HCT116 (cell line): ENCODE data around the gene EEF1B2. TPM values are rescaled to one million over a fixed set of nuclear protein-coding genes. Genes with fewer than 3 reads are reported as not detected.

Source experiments
- ATAC-seq: fragments of 200-7000 bp; cut with Tn5 transposase; 2 replicates; pipeline ENCODE4 v1.9.1; 2020; ENCODE audit warnings: mild to moderate bottlenecking, moderate library complexity
- BruUV-seq: library from RNA; stranded (reverse); fragments of 400-500 nt; replicated peaks from 2 replicates; lab custom pipeline; 2021; lab: Mats Ljungman, UMichigan
- CTCF ChIA-PET: fragments of 300-600 bp; sonication (Branson Sonifier 250); formaldehyde crosslinking; loops from one replicate; lab custom pipeline; 2021; ENCODE audit warnings: antibody characterized with exemption; lab: Charles Lee
- POLR2A ChIA-PET: fragments of 300-600, 350-600 bp; sonication (Branson Sonifier 250); formaldehyde crosslinking; loops from one replicate; lab custom pipeline; 2021; ENCODE audit warnings: antibody characterized with exemption; lab: Charles Lee
- RAD21 ChIA-PET, 2 experiments: fragments of 300-600 bp; sonication (Branson Sonifier 250); formaldehyde crosslinking; loops; one replicate each; lab custom pipeline; 2023; ENCODE audit warnings: low total read pairs in 2 of 2; ENCODE audit not compliant: uncharacterized antibody in 2 of 2, unreplicated experiment in 2 of 2, low non-redundant PET in 1 of 2; lab: Charles Lee
- DNase-seq: peaks from one replicate; pipeline ENCODE4 v3.0.0-alpha.2; 2010; ENCODE audit warnings: low read depth, low spot score
- H2AFZ ChIP-seq: fragments of 200-600 bp; shearing (Covaris generic), sonication (generic); 2 replicates; pipeline ENCODE4 v1.6.1; 2017; ENCODE audit warnings: low read depth, mixed run types, mixed read lengths, antibody characterized with exemption, low read length; ENCODE audit not compliant: poor library complexity, severe bottlenecking
- H3K27ac ChIP-seq: 2 replicates; pipeline ENCODE4 v1.5.1; 2012; ENCODE audit warnings: low read depth, low read length
- H3K27me3 ChIP-seq: fragments of 200-600 bp; sonication (generic); 2 replicates; pipeline ENCODE4 v1.6.1; 2016; ENCODE audit warnings: mixed run types, low read length, mixed read lengths; ENCODE audit not compliant: insufficient read depth
- H3K36me3 ChIP-seq, 2 experiments: fragments of 200-500 bp in 1 of 2; fragments of 200-600 bp in 1 of 2; sonication (Bioruptor generic) in 1 of 2; sonication (generic) in 1 of 2; 2 replicates each; pipeline versions ENCODE4 v1.5.1 to v1.6.1; 2014 to 2016; ENCODE audit warnings: low read length in 2 of 2, inconsistent platforms in 1 of 2, mixed read lengths in 1 of 2, mixed run types in 1 of 2; ENCODE audit not compliant: insufficient read depth in 2 of 2, control insufficient read depth in 1 of 2
- H3K4me1 ChIP-seq, 2 experiments: fragments of 200-600 bp in 1 of 2; sonication (generic) in 1 of 2; 2 replicates each; pipeline versions ENCODE4 v1.5.1 to v1.6.1; 2012 to 2017; ENCODE audit warnings: low read length in 2 of 2, inconsistent platforms in 1 of 2, mild to moderate bottlenecking in 1 of 2, mixed read lengths in 1 of 2, mixed run types in 1 of 2, moderate library complexity in 1 of 2; ENCODE audit not compliant: insufficient read depth in 2 of 2, control insufficient read depth in 1 of 2
- H3K4me2 ChIP-seq: fragments of 200-600 bp; sonication (generic); 2 replicates; pipeline ENCODE4 v1.6.1; 2017; ENCODE audit warnings: mixed run types, low read length, mixed read lengths
- H3K4me3 ChIP-seq, 2 experiments: fragments of 200-600 bp in 1 of 2; sonication (generic) in 1 of 2; replicated peaks in 1 of 2; 2 replicates each; pipeline ENCODE4 v1.5.1; 2011 to 2016; ENCODE audit warnings: low read length in 2 of 2, control low read depth in 1 of 2, low read depth in 1 of 2, mild to moderate bottlenecking in 1 of 2, mixed read lengths in 1 of 2, mixed run types in 1 of 2
- H3K79me2 ChIP-seq: fragments of 200-600 bp; sonication (generic); 2 replicates; pipeline ENCODE4 v1.6.1; 2017; ENCODE audit warnings: mild to moderate bottlenecking, mixed run types, low read length, moderate library complexity, mixed read lengths; ENCODE audit not compliant: insufficient read depth
- H3K9ac ChIP-seq: fragments of 200-600 bp; sonication (generic); 2 replicates; pipeline ENCODE4 v1.6.1; 2016; ENCODE audit warnings: low read length, mixed read lengths
- H3K9me2 ChIP-seq: fragments of 200-600 bp; sonication (generic), shearing (Covaris generic); 2 replicates; pipeline ENCODE4 v1.6.1; 2017; ENCODE audit warnings: mixed run types, mild to moderate bottlenecking, moderate library complexity; ENCODE audit not compliant: insufficient read depth
- H3K9me3 ChIP-seq, 2 experiments: fragments of 200-500 bp in 1 of 2; fragments of 200-600 bp in 1 of 2; sonication (Bioruptor generic) in 1 of 2; sonication (generic) in 1 of 2; 2 replicates each; pipeline ENCODE4 v1.6.1; 2014 to 2017; ENCODE audit warnings: low read length in 2 of 2, mixed read lengths in 2 of 2, inconsistent platforms in 1 of 2, low read depth in 1 of 2, mild to moderate bottlenecking in 1 of 2, mixed run types in 1 of 2, moderate library complexity in 1 of 2; ENCODE audit not compliant: control insufficient read depth in 1 of 2, insufficient read depth in 1 of 2
- H4K20me1 ChIP-seq: fragments of 200-600 bp; sonication (generic), shearing (Covaris generic); 2 replicates; pipeline ENCODE4 v1.6.1; 2017; ENCODE audit warnings: mixed run types, mild to moderate bottlenecking, moderate library complexity; ENCODE audit not compliant: insufficient read depth
- CBX3 ChIP-seq: IDR thresholded peaks from 2 replicates; pipeline ENCODE4 v1.6.1; 2012; ENCODE audit warnings: low read depth
- CEBPB ChIP-seq: IDR thresholded peaks from 2 replicates; pipeline ENCODE4 v1.6.1; 2012; ENCODE audit warnings: low read depth
- EGR1 ChIP-seq: IDR thresholded peaks from 2 replicates; pipeline ENCODE4 v1.6.1; 2012; ENCODE audit warnings: low read depth
- ELF1 ChIP-seq: IDR thresholded peaks from 2 replicates; pipeline ENCODE4 v1.6.1; 2012; ENCODE audit warnings: low read depth, borderline replicate concordance
- EZH2 ChIP-seq: fragments of 200-600 bp; sonication (generic); IDR thresholded peaks from 2 replicates; pipeline ENCODE4 v1.6.1; 2017; ENCODE audit warnings: antibody characterized with exemption, mixed run types
- EZH2phosphoT487 ChIP-seq: fragments of 200-600 bp; IDR thresholded peaks from 2 replicates; pipeline ENCODE4 v1.6.1; 2018; ENCODE audit warnings: antibody characterized with exemption, borderline replicate concordance
- FOSL1 ChIP-seq: IDR thresholded peaks from 2 replicates; pipeline ENCODE4 v1.6.1; 2012; ENCODE audit warnings: low read depth
- JUND ChIP-seq: IDR thresholded peaks from 2 replicates; pipeline ENCODE4 v1.6.1; 2012
- POLR2AphosphoS5 ChIP-seq: IDR thresholded peaks from 2 replicates; pipeline ENCODE4 v1.6.1; 2011; ENCODE audit warnings: mild to moderate bottlenecking, low read depth, low read length, moderate library complexity
- RAD21 ChIP-seq: IDR thresholded peaks from 2 replicates; pipeline ENCODE4 v1.6.1; 2012; ENCODE audit warnings: low read depth, mild to moderate bottlenecking
- SIN3A ChIP-seq: IDR thresholded peaks from 2 replicates; pipeline ENCODE4 v1.6.1; 2012; ENCODE audit warnings: low read depth
- SP1 ChIP-seq: IDR thresholded peaks from 2 replicates; pipeline ENCODE4 v1.6.1; 2012; ENCODE audit warnings: low read depth
- SRF ChIP-seq: IDR thresholded peaks from 2 replicates; pipeline ENCODE4 v1.6.1; 2012; ENCODE audit warnings: low read depth
- TCF7L2 ChIP-seq: IDR thresholded peaks from 2 replicates; pipeline ENCODE4 v1.7.0; 2011; ENCODE audit warnings: borderline replicate concordance, inconsistent platforms; ENCODE audit not compliant: insufficient read depth, insufficient read length; ENCODE audit errors: extremely low read depth
- YY1 ChIP-seq: IDR thresholded peaks from 2 replicates; pipeline ENCODE4 v1.6.1; 2011; ENCODE audit warnings: low read length, low read depth, moderate library complexity, mild to moderate bottlenecking; ENCODE audit not compliant: insufficient replicate concordance; ENCODE audit errors: extremely low read depth
- ZNF274 ChIP-seq: fragments of 200-500 bp; sonication (Bioruptor generic); IDR thresholded peaks from 2 replicates; pipeline ENCODE4 v1.6.1; 2014; ENCODE audit warnings: mild to moderate bottlenecking, low read depth, low read length, inconsistent platforms
- intact Hi-C: fragments of 100-400 bp; cut with micrococcal nuclease; formaldehyde crosslinking; loops from 2 replicates; pipeline ENCODE4 v1.10.0; 2022
- total RNA-seq: library from RNA; stranded (reverse); gene quantifications from one replicate; pipeline ENCODE4 v1.2.1, GENCODE V29; 2021; ENCODE audit not compliant: unreplicated experiment
- TF ChIP-seq, protein P1 (sequence below), 3 experiments: fragments of 200-600 bp in 1 of 3; sonication (generic) in 1 of 3; IDR thresholded peaks in 2 of 3; conservative IDR thresholded peaks in 1 of 3; 2 replicates each; pipeline ENCODE4 v1.5.1; 2012 to 2017; ENCODE audit warnings: low read depth in 2 of 3, low read length in 2 of 3, antibody characterized with exemption in 1 of 3, borderline replicate concordance in 1 of 3, control low read depth in 1 of 3, mild to moderate bottlenecking in 1 of 3, mixed read lengths in 1 of 3, mixed run types in 1 of 3, moderate library complexity in 1 of 3; ENCODE audit not compliant: insufficient read depth in 1 of 3
- TF ChIP-seq, protein P2 (sequence below): IDR thresholded peaks from 2 replicates; pipeline ENCODE4 v1.6.1; 2012
- TF ChIP-seq, protein P3 (sequence below): IDR thresholded peaks from 2 replicates; pipeline ENCODE4 v1.6.1; 2012
- TF ChIP-seq, protein P4 (sequence below): IDR thresholded peaks from 2 replicates; pipeline ENCODE4 v1.6.1; 2011; ENCODE audit warnings: mild to moderate bottlenecking, low read length, moderate library complexity; ENCODE audit not compliant: insufficient replicate concordance; ENCODE audit errors: extremely low read depth

The EEF1B2 gene
- total RNA-seq, 1 experiment from 2014 or later: 985 TPM

DNA sequence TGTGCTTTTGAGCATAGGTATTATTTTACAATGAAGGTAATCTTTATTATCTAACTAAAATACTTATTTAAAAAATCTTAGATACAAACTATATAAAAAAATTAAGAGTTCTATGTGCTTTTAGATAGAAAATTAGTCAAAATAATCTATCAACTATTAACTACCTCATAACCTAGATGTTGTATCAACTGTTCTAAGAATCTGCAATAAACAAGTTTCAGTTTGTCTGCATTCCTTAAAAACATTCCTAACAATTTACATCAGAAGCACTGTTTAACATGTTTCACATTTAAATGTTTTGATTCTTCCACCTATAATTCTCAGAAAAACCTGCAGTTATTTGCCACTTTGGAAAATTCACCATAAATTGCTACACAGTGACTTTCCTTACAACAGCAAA, 33.8 kb upstream of the EEF1B2 start:
- no peaks in the 10 kb centered on the region for H3K9me3 ChIP-seq
- H2AFZ ChIP-seq: no peak overlapping the region
- peaks cover 4% of the 10 kb centered on the region; the same call in 1 of the 2 replicates for H4K20me1 ChIP-seq
- intact Hi-C loops: no loop called here
- H3K36me3 ChIP-seq: peaks cover 8 to 45% of the 10 kb centered on the region in 2 experiments
- no peaks in the 10 kb centered on the region for H3K4me1 ChIP-seq
- no peaks in the 10 kb centered on the region for H3K79me2 ChIP-seq
- no peak for TF ChIP-seq CBX3
- no peak for TF ChIP-seq FOSL1
- no peak for TF ChIP-seq ZNF274
- TF ChIP-seq SIN3A: no peak
- no peak for TF ChIP-seq SP1
- no peak for TF ChIP-seq YY1
- TF ChIP-seq, protein P1, sequence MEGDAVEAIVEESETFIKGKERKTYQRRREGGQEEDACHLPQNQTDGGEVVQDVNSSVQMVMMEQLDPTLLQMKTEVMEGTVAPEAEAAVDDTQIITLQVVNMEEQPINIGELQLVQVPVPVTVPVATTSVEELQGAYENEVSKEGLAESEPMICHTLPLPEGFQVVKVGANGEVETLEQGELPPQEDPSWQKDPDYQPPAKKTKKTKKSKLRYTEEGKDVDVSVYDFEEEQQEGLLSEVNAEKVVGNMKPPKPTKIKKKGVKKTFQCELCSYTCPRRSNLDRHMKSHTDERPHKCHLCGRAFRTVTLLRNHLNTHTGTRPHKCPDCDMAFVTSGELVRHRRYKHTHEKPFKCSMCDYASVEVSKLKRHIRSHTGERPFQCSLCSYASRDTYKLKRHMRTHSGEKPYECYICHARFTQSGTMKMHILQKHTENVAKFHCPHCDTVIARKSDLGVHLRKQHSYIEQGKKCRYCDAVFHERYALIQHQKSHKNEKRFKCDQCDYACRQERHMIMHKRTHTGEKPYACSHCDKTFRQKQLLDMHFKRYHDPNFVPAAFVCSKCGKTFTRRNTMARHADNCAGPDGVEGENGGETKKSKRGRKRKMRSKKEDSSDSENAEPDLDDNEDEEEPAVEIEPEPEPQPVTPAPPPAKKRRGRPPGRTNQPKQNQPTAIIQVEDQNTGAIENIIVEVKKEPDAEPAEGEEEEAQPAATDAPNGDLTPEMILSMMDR (IDR thresholded peaks at IDR 0.05 in 2 of 3, conservative IDR thresholded peaks at IDR 0.05 in 1 of 3; ENCODE audit: borderline replicate concordance in 1 of 3, insufficient read depth in 1 of 3, low read depth in 2 of 3, low read length in 2 of 3): no peak
- TF ChIP-seq, protein P2, sequence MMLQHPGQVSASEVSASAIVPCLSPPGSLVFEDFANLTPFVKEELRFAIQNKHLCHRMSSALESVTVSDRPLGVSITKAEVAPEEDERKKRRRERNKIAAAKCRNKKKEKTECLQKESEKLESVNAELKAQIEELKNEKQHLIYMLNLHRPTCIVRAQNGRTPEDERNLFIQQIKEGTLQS: no peak
- no peak for TF ChIP-seq CEBPB
- TF ChIP-seq, protein P3, sequence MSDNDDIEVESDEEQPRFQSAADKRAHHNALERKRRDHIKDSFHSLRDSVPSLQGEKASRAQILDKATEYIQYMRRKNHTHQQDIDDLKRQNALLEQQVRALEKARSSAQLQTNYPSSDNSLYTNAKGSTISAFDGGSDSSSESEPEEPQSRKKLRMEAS: no peak
- TF ChIP-seq, protein P4, sequence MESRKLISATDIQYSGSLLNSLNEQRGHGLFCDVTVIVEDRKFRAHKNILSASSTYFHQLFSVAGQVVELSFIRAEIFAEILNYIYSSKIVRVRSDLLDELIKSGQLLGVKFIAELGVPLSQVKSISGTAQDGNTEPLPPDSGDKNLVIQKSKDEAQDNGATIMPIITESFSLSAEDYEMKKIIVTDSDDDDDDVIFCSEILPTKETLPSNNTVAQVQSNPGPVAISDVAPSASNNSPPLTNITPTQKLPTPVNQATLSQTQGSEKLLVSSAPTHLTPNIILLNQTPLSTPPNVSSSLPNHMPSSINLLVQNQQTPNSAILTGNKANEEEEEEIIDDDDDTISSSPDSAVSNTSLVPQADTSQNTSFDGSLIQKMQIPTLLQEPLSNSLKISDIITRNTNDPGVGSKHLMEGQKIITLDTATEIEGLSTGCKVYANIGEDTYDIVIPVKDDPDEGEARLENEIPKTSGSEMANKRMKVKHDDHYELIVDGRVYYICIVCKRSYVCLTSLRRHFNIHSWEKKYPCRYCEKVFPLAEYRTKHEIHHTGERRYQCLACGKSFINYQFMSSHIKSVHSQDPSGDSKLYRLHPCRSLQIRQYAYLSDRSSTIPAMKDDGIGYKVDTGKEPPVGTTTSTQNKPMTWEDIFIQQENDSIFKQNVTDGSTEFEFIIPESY: no peak
- TF ChIP-seq JUND: no peak
- no peak for TF ChIP-seq RAD21
- no peak for TF ChIP-seq EZH2
- TF ChIP-seq SRF: no peak
- TF ChIP-seq POLR2AphosphoS5: no peak
- TF ChIP-seq ELF1: no peak
- no peak for TF ChIP-seq TCF7L2
- TF ChIP-seq EGR1: no peak
- TF ChIP-seq EZH2phosphoT487: no peak
- POLR2A ChIA-PET: no interaction called here
- H3K4me3 ChIP-seq: no peak overlapping the region
- no peak overlapping the region for H3K4me2 ChIP-seq
- CTCF ChIA-PET: no interaction called here
- DNase-seq (no peak), ATAC-seq (no peak)
- H3K9me2 ChIP-seq: no peaks in the 10 kb centered on the region
- no peaks in the 10 kb centered on the region for H3K27me3 ChIP-seq
- H3K9ac ChIP-seq: no peak overlapping the region
- H3K27ac ChIP-seq: no peak overlapping the region
- BruUV-seq: no TSS peak
- RAD21 ChIA-PET: no interaction called here
